AG08395 (cell line): ENCODE data around the gene LIMS1.
"Not testable (repeated sequence)": the region's sequence is repeated elsewhere in the genome, so short reads cannot be mapped to it uniquely, and the experiment has no call there.

Source experiments
- DNase-seq: peaks from one replicate; pipeline ENCODE4 v3.0.0; 2012; ENCODE audit warnings: mixed read lengths, low spot score

Gene LIMS1

DNA sequence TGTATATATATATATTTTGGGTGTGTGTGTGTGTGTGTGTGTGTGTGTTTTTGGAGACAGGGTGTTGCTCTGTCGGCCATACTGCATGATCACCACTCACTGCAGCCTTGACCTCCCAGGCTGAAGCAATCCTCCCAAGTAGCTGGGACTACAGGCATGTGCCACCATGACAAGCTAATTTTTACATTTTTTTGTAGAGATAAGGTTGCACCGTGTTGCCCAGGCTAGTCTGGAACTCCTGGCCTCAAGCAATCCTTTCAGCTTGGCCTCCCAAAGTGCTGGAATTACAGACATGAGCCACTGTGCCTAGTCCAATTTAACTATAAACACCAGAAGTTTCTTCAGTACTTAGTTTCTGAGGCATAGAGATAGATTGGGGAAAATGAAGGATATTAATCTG lies 18.3 kb downstream of the LIMS1 start:
- no peak for DNase-seq

DNA sequence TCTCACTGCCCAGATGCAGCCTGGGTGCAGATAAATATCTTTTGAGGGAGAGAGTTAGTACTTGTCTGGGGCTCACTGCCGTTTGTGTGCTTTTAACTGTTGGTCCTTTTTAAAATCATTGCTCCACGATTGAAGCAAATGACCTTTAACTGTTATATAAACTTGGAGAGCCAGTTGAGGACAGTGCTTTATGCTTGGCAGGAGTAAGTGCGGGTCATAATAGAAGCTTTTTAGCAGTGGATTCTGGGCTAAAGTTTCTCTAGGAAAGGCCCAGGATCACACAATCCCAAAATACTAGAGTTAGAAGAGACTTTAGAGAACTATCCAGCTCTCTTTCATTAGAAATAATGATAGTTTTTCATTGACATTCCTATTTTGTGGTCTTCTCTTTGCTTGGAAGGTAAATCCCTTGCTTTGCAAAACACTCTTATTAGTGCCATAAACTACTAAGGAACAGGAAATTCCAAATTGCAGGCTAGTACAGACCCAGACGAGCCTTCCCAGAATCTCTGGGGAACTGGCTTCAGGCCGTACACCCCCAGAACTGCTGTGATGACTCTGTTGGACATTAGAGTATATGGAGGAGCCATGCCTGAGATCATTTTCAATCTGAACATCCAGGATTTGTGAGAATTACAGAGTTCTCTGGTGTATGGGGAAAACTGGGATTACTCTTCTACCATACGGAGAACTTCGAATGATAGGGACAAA lies 19.1 kb downstream of the LIMS1 start:
- DNase-seq, result no peak

DNA sequence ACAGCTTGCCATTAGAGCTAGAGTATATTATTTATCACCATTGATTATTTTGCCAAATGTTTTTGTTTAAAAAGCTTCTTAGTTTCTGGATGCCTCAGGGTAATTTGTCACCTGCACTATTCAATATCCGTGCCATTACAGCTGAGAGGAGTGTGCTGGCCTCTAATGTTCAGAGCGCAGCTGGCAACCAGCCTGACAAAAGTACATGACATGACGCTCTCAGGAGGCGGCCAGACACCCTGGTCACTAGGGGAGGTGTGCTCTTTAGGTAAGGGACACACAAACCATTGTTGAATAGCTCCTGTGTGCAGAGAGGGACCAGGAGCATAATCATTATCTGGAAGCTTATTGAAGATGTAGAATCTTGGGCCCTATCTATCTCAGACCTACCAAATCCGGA lies 20.3 kb downstream of the LIMS1 start:
- DNase-seq, result no peak

DNA sequence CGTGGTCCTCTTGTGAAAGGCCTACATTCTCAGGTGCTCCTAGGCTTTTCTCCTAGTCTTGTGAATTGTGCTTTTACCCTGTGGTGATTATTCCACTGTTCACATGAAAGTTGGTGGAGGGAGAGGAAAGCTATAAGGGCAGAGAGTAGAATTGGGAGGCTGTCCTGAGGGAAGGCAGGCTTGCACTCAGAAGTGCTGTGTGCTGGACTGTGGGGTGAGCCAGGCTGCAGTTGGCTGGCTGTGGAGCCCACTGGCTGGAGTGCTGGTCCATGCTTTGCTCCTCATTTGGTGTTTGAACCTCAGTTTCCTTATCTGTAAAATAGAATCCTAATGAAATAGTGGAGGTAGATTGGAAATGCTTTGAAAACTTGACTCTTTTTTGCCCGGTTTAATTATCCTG lies 21.3 kb downstream of the LIMS1 start:
- no peak for DNase-seq

DNA sequence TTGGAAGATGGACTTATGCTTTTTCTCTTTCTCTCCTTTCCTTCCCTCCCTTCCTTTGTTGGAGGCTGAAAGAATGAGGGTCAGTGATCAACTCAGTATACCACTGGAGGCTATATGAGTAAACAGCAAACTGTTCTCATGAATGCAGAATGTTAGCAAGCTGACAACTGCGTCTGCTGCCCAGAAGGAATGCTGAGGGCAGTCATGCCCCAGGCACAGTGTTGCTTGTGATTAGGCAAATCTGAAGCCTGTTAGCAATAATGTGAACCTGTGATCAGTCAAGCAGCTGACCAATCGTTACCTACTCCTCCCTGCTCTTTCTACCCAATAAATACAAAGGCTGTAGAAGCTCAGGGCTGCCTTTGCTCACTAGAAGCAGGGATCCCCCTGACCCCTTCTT lies 22.3 kb downstream of the LIMS1 start:
- DNase-seq, result not testable (repeated sequence)

DNA sequence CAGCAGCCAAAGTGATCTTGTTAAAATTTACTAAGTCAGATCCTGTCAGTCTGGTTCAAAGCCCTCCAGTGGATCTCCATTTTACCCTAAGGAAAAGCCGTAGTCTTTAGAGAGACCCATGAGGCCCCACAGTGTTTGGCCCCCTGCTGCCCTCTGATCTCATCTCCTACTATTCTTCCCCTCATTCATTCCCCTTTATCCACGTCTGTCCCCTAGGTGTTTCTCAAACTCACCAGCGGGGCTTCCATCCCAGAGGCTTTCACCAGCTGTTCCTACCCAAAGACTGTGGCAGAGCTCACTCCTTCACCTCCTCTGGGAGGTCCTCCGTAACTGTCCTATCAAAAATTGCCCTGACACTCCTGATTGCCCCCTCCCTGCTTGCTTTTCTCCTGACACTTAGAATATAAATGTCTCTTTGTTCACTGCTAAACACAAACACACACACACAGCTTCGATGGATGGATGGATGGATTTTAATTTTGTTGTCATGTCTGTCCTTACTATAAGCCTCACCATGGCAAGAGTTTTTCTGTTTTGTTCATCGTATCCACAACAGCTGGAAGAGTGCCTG lies 26.1 kb downstream of the LIMS1 start:
- no peak for DNase-seq

DNA sequence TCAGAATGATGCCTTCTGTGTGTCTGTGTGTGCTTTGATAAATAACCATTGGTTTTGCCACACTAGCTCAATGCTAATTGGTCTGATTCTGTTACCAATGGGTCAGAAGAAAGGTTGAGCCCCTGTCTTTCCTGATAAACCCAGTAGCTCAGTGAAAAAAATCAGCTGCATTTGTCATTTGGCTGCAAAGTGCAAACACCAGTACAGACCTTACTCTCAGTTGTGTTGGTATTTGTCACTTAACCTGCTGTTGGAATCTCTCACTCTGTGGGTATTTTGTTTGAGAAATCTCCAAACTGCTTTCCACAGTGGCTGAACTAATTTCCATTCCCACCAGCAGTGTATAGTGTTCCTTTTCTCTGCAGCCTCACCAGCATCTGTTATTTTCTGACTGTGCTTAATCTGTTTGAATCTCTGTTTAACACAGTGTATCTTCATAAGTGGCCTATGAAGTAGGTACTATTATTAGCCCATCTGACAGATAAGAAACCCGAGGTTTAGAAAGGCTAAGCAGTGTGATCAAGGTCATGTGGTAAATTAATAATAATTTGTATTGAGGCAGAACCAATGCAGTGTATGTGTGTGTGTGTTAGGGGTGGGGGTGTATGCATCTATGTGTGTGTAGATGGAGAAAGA lies 26.7 kb downstream of the LIMS1 start:
- no peak for DNase-seq

DNA sequence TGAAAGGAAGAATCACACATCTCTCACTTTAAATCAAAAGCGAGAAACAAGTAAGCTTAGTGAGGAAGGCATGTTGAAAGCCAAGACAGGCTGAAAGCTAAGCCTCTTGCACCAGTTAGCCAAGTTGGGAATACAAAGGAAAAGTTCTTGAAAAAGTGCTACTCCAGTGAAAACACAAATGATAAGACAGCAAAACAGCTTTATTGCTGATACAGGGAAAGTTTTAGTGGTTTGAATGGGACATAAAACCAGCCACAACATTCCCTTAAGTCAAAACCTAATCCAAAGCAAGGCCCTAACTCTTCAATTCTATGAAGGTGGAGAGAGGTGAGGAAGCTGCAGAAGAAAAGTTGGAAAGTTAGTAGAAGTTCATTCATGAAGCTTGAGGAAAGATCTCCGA lies 28.0 kb downstream of the LIMS1 start:
- no peak for DNase-seq

DNA sequence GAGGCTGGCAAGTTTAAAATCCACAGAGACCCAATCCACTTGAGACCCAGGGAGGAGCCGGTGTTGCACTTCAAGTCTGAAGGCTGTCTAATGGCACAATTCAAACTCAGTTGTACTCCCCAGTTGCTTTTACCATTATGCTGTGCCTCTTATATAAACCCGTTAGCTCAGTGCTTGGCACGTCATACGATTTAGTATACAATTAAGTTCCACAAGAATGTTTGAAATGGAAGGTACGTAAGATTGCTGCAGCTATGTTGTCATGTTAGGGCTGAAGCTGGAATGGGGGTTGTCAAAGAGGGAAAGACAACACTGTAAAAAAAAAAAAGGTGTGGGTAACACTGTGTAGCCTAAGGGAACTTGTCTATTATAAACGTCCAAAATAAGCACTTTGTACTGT lies 30.2 kb downstream of the LIMS1 start:
- no peak for DNase-seq

DNA sequence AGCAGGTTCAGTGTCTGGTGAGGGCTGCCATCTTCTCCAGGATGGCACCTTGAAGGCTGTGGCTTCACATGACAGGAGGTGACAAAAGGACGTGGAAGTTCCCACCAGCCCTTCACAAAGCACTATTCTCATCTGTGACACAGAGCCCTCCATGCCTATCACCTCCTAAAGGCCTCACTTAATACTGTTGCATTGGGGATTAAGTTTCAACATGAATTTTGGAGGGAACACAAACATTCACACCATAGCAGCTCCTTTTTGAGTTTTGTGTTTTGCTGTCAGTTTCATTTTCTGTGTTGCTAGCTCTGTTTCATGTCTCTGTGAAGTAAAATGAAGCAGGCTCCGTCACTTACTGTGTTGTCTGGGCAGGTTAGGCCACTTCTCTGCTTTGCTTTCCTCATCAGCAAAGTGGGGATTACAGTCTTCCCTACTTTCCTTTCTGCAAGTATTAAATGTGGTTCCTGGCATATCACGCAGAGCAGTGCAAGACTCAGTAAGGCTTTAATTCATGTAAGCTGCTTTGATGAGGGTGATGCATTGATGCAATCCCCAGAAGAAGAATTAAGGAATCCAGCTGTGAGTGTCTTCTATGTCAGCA lies 31.6 kb downstream of the LIMS1 start:
- peak; percentile 10 for DNase-seq

DNA sequence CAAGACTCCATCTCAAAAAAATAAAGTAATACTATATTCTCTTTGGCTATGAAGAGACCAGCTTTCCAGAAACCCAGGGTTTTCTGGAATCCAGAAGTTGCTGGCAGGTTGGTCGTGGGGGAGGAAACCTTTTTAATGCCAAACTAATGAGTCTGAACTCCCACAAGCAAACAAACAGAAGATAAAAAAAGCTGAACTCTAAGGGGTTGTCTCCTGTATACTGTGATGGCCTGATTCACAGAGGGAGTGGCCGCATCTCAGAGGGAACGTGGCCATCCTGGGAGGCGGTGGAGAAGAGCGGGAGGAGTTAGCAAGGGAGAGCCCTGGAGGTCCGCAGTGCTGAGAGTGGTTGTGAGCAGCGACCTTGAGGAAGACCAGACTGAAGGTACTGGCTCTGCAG lies 36.1 kb downstream of the LIMS1 start:
- DNase-seq, result peak; percentile 26

DNA sequence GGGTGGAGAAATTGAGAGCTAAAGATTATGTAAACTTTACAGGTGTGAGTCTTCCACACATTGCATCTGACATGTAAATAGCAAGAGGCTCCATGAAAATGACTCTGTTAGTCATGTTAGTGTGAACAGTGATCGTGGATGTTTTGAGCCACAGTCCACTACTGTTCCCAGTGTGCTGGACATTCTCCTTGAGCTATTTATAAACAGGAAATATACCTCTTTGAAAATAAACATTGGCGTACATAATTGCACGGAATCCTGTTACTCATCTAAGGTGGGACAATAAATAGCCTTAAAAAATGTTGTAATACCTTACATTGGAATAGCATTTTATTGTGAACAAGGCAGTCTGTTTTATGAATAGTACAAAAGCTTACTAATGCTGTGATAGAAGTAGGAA lies 37.0 kb downstream of the LIMS1 start:
- DNase-seq, result no peak

DNA sequence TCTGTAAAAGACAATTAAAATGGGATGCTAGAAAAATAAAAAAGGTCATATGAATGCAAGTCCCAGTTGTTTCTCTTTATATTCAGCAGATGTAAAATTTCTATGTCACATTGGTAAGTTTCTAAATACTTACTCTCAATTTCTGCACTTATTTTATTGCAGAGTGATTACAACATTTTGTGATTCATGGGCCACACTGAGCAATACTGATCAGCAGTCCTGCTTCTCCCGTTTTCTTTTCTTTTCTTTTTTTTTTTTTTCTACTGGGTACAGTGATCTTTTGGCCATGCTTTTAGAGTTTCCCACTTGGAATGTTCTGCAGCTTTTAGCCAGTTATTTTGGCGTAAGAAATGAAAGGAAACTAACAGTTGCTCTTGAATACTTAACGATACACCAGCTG lies 38.8 kb downstream of the LIMS1 start:
- DNase-seq, result peak; percentile 65

DNA sequence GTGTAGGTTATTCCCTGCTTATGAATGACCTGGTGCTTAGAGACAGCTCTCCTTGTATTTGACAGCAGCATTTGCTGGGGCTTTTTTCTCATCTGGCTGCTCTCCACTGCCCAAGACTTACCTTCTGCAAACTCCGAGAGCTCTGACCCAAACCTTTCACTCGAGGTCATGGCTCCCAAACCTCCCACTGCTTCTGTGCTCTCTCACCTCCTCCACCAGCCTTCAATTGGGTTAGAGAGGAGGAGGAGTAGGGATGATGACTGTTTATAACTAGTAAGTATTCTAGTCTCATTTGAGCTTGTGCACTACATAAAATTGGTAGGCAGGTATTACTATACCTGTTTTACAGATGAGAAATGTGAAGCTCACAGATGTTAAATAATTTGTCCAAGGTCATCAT lies 40.1 kb downstream of the LIMS1 start:
- no peak for DNase-seq

DNA sequence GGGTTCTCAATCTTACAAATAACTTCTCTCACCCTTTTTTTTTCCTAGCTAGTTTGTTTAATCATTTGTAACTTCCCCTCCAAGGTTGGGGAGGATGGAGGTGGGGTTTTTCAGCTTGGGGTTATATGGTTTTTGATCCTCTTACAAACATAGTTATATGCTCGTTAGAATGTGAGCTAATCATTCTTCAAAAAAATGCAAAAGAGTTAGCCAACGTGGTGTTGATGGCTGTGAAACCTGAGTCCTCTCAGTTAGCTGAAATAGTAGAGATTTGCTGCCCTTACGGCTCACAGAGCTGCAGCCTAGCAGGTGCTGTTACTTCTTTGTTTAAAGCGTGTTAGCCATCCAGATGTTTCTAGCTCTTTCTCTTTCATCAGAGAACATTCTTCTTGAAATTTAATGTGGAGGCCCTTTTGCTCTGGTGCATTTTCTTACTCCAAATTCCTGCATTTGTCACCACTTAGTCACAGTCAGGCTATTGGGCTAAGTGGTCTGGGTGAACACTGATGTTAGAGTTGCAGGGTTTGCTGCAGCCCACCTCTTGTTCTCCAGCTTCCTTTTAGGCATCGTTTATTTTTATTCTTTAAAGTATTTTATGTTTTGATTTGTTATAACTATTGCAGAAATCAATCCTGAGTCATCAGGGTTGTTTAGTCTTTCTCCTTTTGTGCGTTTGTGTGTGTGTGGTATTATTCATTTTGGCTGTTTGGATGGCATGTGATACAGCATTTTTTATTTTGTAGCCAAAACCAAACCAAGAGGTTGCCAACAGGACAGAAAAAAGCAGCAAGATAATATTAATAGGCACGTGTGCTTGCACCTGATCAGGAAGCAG lies 41.1 kb downstream of the LIMS1 start:
- DNase-seq, result peak; percentile 75

DNA sequence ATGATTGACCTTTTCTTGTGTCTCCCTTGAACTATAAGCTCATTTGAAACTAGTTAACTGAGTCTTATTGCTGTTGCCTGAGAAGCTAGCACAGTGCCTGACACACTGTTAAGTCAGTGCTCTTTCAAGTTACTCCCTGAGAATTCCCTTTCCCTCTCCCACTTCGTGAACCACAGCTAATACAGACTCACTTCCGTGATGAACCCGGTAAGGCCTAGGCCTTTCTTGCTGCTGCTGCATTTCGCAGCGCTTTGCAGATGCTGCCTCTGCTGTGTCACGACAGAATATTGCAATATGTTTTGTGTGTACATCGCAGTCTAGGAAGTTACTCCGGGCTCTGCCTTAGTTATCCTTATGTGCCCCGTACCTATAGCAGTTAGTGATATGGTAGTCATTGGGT lies 42.8 kb downstream of the LIMS1 start:
- DNase-seq, result no peak

DNA sequence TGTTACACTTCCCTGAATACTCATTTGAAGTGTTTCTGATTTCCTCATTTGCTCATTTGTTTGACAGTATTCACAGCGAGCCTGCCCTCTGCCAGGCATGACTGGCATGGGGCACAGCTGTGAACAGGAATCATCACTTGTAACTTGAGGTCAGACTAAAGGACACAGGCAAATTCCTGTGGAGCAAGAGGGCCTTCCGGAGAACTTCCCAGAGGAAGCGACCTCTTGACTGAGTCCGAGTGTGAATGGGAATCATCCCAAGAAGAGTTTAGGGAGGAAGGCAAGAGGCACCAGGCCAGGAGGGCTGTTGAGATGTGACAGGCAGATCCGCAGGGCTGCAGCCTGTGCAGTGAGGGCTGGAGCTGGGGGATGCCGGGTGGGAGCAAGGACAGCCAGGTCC lies 45.4 kb downstream of the LIMS1 start:
- DNase-seq, result no peak

DNA sequence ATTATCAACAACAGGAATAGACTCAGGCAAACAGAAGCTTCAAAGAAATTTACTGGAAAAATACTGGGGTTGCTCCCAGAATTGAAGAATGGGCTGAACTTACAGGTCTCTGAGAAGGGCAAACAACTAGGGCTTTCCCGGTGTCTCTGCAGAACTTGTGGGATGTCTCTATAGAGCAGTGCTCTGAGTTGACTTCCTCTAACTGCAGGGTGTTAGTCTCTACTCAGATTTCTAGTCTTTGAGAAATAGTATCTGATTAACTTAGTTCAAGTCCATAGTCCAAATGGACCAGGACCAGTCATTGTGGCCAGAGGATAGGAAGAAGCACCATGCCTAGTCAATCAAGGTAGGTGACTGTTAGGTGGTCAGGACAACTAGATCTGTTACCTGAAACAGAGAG lies 45.8 kb downstream of the LIMS1 start:
- no peak for DNase-seq

DNA sequence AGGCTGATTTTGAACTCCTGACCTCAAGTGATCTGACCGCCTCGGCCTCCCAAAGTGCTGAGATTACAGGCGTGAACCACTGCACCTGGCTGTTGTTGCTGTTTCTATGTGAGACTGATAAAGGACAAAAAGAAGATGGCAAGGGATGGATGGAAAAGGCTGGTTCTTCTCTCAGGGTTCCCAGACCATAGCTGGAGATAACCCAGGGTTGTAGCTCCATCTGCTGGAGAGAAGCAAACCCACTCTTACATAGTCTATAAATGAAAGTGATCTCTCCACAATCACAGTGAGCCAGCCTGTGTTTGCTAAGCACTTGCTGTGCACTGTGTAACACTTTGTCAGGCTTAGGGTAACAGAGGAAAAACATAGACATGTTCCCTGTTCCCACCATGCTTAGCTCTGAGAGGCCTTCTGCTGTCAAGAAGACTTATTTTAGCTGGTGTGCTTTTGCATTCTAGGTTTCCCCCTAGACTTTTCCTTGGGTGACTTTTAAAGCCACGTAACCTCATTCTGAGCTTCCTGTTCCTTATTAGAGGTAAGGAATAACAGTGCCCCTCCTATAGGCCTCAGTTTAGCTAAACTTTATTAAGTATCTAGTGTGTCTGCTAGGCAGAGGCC lies 49.7 kb downstream of the LIMS1 start:
- DNase-seq, result peak; percentile 81

DNA sequence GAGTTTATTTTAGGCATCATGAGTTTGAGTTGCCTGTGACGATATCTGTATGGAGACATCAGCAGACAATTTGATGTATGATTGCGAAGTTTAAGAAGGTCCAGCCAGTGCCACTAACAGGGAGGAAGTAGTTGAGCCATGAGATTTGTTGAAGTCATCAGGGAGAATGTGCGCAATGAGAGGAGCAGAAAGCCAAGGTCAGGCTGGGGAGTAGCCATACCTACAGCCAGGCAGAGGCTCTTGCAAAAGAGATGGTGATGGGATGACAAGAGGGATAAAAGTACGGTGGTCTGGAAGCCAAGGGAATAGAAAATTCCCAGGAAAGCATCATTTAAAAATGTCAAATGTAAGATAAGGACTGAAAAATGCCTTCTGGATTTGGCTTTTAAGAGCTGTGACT lies 51.2 kb downstream of the LIMS1 start:
- DNase-seq, result no peak

DNA sequence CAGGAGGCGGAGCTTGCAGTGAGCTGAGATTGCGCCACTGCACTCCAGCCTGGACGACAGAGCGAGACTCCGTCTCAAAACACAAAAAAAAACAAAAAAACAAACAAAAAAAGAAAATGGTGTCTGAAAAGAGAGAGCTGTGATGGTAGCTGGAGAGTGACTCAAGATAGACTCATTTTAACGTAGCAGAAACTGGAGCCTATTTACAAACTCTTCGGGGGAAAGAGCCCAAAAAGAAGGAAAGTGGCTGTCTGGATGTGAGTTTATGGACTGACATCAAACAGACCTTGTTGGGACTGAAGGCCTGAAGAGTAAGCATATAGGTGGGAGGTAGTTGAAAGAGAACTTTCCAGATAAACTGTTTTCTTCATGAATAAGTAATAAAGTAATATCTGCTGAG lies 51.8 kb downstream of the LIMS1 start:
- DNase-seq, result no peak

DNA sequence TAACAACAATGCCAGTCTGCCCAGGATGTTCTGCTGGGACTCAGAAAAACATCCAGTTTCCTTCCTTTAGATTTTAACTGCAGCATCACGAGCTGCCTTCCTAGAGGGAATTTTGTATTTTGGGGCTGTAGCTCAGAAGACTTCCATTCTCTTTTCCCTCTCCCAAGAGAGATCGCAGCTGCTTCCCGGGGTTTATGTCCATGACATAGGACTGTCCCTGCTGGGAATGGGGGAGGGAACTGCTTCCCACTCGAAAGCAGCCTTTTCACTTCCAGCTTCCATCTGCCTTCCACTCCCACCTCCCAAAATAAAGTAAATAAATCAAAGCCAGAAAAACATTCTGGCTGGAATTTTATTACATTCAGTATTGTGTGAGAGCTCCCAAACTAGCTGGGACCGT lies 52.4 kb downstream of the LIMS1 start:
- DNase-seq, result no peak
